Fibroblast of lung (primary cell): ENCODE data around the gene VWA2. TPM values are rescaled to one million over a fixed set of nuclear protein-coding genes. Genes with fewer than 3 reads are reported as not detected.

Experiments used
- DNase-seq, 2 donors: peaks; one replicate each; pipeline versions ENCODE4 v3.0.0 to v3.0.0-alpha.2; 2010; ENCODE audit warnings: low read depth in 2 of 2
- H2AFZ ChIP-seq: 2 replicates; pipeline ENCODE4 v1.5.1; 2012; ENCODE audit warnings: low read length, control low read depth, inconsistent platforms
- H3K27ac ChIP-seq: 2 replicates; pipeline ENCODE4 v1.5.1; 2011; ENCODE audit warnings: low read length, control low read depth; ENCODE audit not compliant: insufficient read depth
- H3K27me3 ChIP-seq: 2 replicates; pipeline ENCODE4 v1.5.1; 2011; ENCODE audit warnings: mild to moderate bottlenecking, low read length; ENCODE audit not compliant: control insufficient read depth, insufficient read depth
- H3K36me3 ChIP-seq: 2 replicates; pipeline ENCODE4 v1.5.1; 2011; ENCODE audit warnings: low read length; ENCODE audit not compliant: control insufficient read depth, insufficient read depth
- H3K4me1 ChIP-seq: 2 replicates; pipeline ENCODE4 v1.5.1; 2011; ENCODE audit warnings: low read length; ENCODE audit not compliant: control insufficient read depth, insufficient read depth; ENCODE audit errors: extremely low read depth
- H3K4me2 ChIP-seq: 2 replicates; pipeline ENCODE4 v1.5.1; 2011; ENCODE audit warnings: low read length, control low read depth; ENCODE audit not compliant: insufficient read depth; ENCODE audit errors: extremely low read depth
- H3K4me3 ChIP-seq, 4 experiments: fragments of 200-600 bp in 1 of 4; sonication (generic) in 1 of 4; replicated peaks in 1 of 4; 2 replicates each; pipeline ENCODE4 v1.5.1; 2011 to 2016; ENCODE audit warnings: low read length in 4 of 4, low read depth in 3 of 4, mild to moderate bottlenecking in 3 of 4, control low read depth in 2 of 4, inconsistent platforms in 1 of 4, mixed read lengths in 1 of 4; ENCODE audit not compliant: insufficient read depth in 1 of 4; ENCODE audit errors: control extremely low read depth in 1 of 4
- H3K79me2 ChIP-seq: 2 replicates; pipeline ENCODE4 v1.5.1; 2012; ENCODE audit warnings: mild to moderate bottlenecking, low read length, inconsistent platforms; ENCODE audit not compliant: control insufficient read depth, insufficient read depth
- H3K9ac ChIP-seq: 2 replicates; pipeline ENCODE4 v1.5.1; 2011; ENCODE audit warnings: mild to moderate bottlenecking, low read length, control low read depth; ENCODE audit not compliant: insufficient read depth
- H3K9me3 ChIP-seq: 2 replicates; pipeline ENCODE4 v1.5.1; 2012; ENCODE audit warnings: low read depth, low read length; ENCODE audit not compliant: control insufficient read depth, insufficient read depth
- H4K20me1 ChIP-seq: 2 replicates; pipeline ENCODE4 v1.5.1; 2011; ENCODE audit warnings: low read length; ENCODE audit not compliant: control insufficient read depth, insufficient read depth; ENCODE audit errors: extremely low read depth
- CTCF ChIP-seq, 2 donors: IDR thresholded peaks in 1 of 2; conservative IDR thresholded peaks in 1 of 2; 1 replicate in 1 of 2; 2 replicates in 1 of 2; pipeline ENCODE4 v1.5.1; 2011 to 2012; ENCODE audit warnings: low read length in 2 of 2, control low read depth in 1 of 2, inconsistent platforms in 1 of 2, low read depth in 1 of 2, mild to moderate bottlenecking in 1 of 2
- EZH2 ChIP-seq: IDR thresholded peaks from 2 replicates; pipeline ENCODE4 v1.5.1; 2012; ENCODE audit warnings: low read length, control low read depth, mild to moderate bottlenecking; ENCODE audit errors: missing control alignments
- polyA plus RNA-seq, 2 donors: library from polyadenylated mRNA; depleted of rRNA in 1 of 2; stranded (reverse) in 1 of 2; unstranded in 1 of 2; fragments of >200 nt; gene quantifications; 2 replicates each; pipeline ENCODE4 v1.2.1, GENCODE V29; 2011 to 2012; ENCODE audit warnings: missing spikeins in 1 of 2
- total RNA-seq: library from RNA; depleted of rRNA; stranded (reverse); fragments of >200 nt; gene quantifications from 2 replicates; pipeline ENCODE4 v1.2.1, GENCODE V29; 2014

The VWA2 gene
- total and polyA plus RNA-seq, 2 donors (not counting 1 experiment from before 2014, with no cell fraction given) = 0.11 to 0.17 TPM

- Histone ChIP-seq H3K9me3 (no peaks in the 10 kb centered on the region), H3K27ac (no peak overlapping the region), H3K79me2 (no peaks in the 10 kb centered on the region), H3K9ac (no peak overlapping the region), H3K36me3 (no peaks in the 10 kb centered on the region), H3K4me1 (peaks cover 2% of the 10 kb centered on the region), H3K4me3 (no peak overlapping the region), H2AFZ (no peak overlapping the region), H3K4me2 (no peak overlapping the region), H3K27me3 (no peaks in the 10 kb centered on the region), H4K20me1 (no peaks in the 10 kb centered on the region)
- DNase-seq = peak in 1 of 2 donors; percentile 60
- no peak for TF ChIP-seq EZH2
- no peak for TF ChIP-seq CTCF (conservative IDR thresholded peaks at IDR 0.05 in 1 of 2, IDR thresholded peaks at IDR 0.05 in 1 of 2; ENCODE audit: low read depth in 1 of 2, low read length in 2 of 2)
These were observed 83.3 kb downstream of the VWA2 start for GRCh38 chr10:114322344-114322743.

GRCh38 chr10:114323023-114323422 is 84.0 kb downstream of the VWA2 start:
- Histone ChIP-seq H3K9me3 (no peaks in the 10 kb centered on the region), H3K79me2 (no peaks in the 10 kb centered on the region), H3K9ac (no peak overlapping the region), H3K27ac (no peak overlapping the region), H4K20me1 (no peaks in the 10 kb centered on the region), H3K36me3 (no peaks in the 10 kb centered on the region), H2AFZ (no peak overlapping the region), H3K4me3 (no peak overlapping the region), H3K4me1 (peaks cover 2% of the 10 kb centered on the region), H3K27me3 (no peaks in the 10 kb centered on the region), H3K4me2 (no peak overlapping the region)
- DNase-seq = peak in 1 of 2 donors; percentile 29
- TF ChIP-seq EZH2 (no peak), CTCF (conservative IDR thresholded peaks at IDR 0.05 in 1 of 2, IDR thresholded peaks at IDR 0.05 in 1 of 2; ENCODE audit: low read depth in 1 of 2, low read length in 2 of 2) (no peak)

- no peaks in the 10 kb centered on the region for H3K27me3 ChIP-seq
- no peak for TF ChIP-seq CTCF (conservative IDR thresholded peaks at IDR 0.05 in 1 of 2, IDR thresholded peaks at IDR 0.05 in 1 of 2; ENCODE audit: low read depth in 1 of 2, low read length in 2 of 2)
- no peak for TF ChIP-seq EZH2
- no peak for DNase-seq
These were observed 87.7 kb downstream of the VWA2 start for GRCh38 chr10:114326795-114327194.

More at GRCh38 chr10:114326795-114327194, 87.7 kb downstream of the VWA2 start:
- Histone ChIP-seq H3K4me3 (no peak overlapping the region), H3K4me2 (no peak overlapping the region), H3K9me3 (no peaks in the 10 kb centered on the region), H3K79me2 (no peaks in the 10 kb centered on the region), H3K36me3 (no peaks in the 10 kb centered on the region), H4K20me1 (no peaks in the 10 kb centered on the region), H3K4me1 (peaks cover 2% of the 10 kb centered on the region), H2AFZ (no peak overlapping the region), H3K9ac (no peak overlapping the region), H3K27ac (no peak overlapping the region)
